HL-60 (cell line): ENCODE measurements around the gene C16orf74.

Experiments used
- DNase-seq, 2 experiments: peaks; one replicate each; pipeline ENCODE4 v3.0.0-alpha.2; 2010 to 2020; ENCODE audit warnings: low read depth in 1 of 2, low spot score in 1 of 2
- H3K27ac ChIP-seq: fragments of 250-450 bp; sonication (Bioruptor Pico); replicated peaks from 2 replicates; pipeline ENCODE4 v1.5.1; 2020; ENCODE audit warnings: mild to moderate bottlenecking, moderate library complexity
- H3K27me3 ChIP-seq: fragments of 250-450 bp; sonication (Bioruptor Pico); 2 replicates; pipeline ENCODE4 v1.5.1; 2021; ENCODE audit warnings: mild to moderate bottlenecking, moderate library complexity; ENCODE audit not compliant: insufficient read depth, poor library complexity, severe bottlenecking
- H3K4me3 ChIP-seq: replicated peaks from 2 replicates; pipeline ENCODE4 v1.5.1; 2011; ENCODE audit warnings: mild to moderate bottlenecking, control low read depth, low read length; ENCODE audit not compliant: insufficient read depth
- GABPA ChIP-seq: IDR thresholded peaks from 2 replicates; pipeline ENCODE4 v1.6.1; 2012; ENCODE audit warnings: low read depth
- POLR2AphosphoS5 ChIP-seq: IDR thresholded peaks from 2 replicates; pipeline ENCODE4 v1.6.1; 2012; ENCODE audit warnings: low read depth
- REST ChIP-seq: IDR thresholded peaks from 2 replicates; pipeline ENCODE4 v1.6.1; 2012; ENCODE audit warnings: low read depth; ENCODE audit not compliant: insufficient replicate concordance
- SPI1 ChIP-seq: IDR thresholded peaks from 2 replicates; pipeline ENCODE4 v1.6.1; 2012; ENCODE audit warnings: low read depth, mild to moderate bottlenecking, borderline replicate concordance
- TF ChIP-seq, protein P1 (sequence below): IDR thresholded peaks from one replicate; pipeline ENCODE4 v1.5.1; 2011; ENCODE audit warnings: low read length, control low read depth, inconsistent platforms; ENCODE audit not compliant: insufficient read depth

The C16orf74 gene

GRCh38 chr16:85682516-85682915 lies 68.4 kb downstream of the C16orf74 start:
- no peak overlapping the region for H3K27ac ChIP-seq
- DNase-seq = no peak
- TF ChIP-seq REST = no peak
- TF ChIP-seq POLR2AphosphoS5 = no peak
- no peak for TF ChIP-seq SPI1
- TF ChIP-seq, protein P1, sequence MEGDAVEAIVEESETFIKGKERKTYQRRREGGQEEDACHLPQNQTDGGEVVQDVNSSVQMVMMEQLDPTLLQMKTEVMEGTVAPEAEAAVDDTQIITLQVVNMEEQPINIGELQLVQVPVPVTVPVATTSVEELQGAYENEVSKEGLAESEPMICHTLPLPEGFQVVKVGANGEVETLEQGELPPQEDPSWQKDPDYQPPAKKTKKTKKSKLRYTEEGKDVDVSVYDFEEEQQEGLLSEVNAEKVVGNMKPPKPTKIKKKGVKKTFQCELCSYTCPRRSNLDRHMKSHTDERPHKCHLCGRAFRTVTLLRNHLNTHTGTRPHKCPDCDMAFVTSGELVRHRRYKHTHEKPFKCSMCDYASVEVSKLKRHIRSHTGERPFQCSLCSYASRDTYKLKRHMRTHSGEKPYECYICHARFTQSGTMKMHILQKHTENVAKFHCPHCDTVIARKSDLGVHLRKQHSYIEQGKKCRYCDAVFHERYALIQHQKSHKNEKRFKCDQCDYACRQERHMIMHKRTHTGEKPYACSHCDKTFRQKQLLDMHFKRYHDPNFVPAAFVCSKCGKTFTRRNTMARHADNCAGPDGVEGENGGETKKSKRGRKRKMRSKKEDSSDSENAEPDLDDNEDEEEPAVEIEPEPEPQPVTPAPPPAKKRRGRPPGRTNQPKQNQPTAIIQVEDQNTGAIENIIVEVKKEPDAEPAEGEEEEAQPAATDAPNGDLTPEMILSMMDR = no peak
- no peak for TF ChIP-seq GABPA

GRCh38 chr16:85681255-85681654 lies 69.6 kb downstream of the C16orf74 start:
- TF ChIP-seq REST = no peak
- TF ChIP-seq SPI1 = no peak
- no peak for TF ChIP-seq GABPA
- no peak for TF ChIP-seq POLR2AphosphoS5
- TF ChIP-seq, protein P1 = no peak
- no peak overlapping the region for H3K27ac ChIP-seq
- no peak overlapping the region for H3K4me3 ChIP-seq
- DNase-seq = no peak
- H3K27me3 ChIP-seq = no peaks in the 10 kb centered on the region

More at GRCh38 chr16:85682516-85682915, 68.4 kb downstream of the C16orf74 start:
- Histone ChIP-seq H3K4me3 (no peak overlapping the region), H3K27me3 (no peaks in the 10 kb centered on the region)

DNA sequence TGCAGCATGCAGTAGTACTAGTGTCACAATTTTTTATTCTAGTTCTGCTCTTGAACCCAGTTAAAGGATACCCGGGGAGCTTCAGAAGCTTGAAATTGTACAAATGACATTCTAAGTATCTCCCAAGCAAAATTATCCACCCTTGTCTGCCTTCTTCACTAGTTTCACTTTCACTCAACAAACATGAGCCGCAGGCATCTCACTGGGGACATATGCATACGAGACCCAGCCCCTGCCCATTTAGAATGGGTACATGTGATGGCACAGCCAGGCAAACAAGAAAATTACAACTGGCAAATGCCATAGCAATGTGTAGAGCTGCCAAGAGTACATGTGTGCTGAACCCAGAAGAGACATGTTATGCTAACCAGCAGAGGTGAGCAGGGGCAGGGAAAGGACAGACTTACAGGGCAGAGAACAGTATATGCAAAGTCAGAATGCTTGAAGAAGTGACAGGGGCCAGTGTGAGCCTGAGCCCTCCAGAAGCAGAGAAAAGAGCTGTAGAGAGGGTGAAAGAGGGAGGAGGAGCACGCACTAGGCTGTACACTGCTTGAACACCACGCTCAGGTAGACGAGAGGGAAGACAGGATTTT lies 70.4 kb downstream of the C16orf74 start:
- TF ChIP-seq GABPA (no peak), POLR2AphosphoS5 (no peak), REST (no peak), SPI1 (no peak)
- TF ChIP-seq, protein P1 = no peak
- DNase-seq = no peak
- H3K27me3 ChIP-seq = no peaks in the 10 kb centered on the region
- H3K4me3 ChIP-seq = no peak overlapping the region
- no peak overlapping the region for H3K27ac ChIP-seq
